Kidney (tissue), 14 donors: ENCODE results near the gene CTIF. TPM values are rescaled to one million over a fixed set of nuclear protein-coding genes. Genes with fewer than 3 reads are reported as not detected.

Source experiments
- DNase-seq, 5 donors: peaks; one replicate each; pipeline ENCODE4 v3.0.0-alpha.2; 2013 to 2020
- FAIRE-seq: peaks from 2 replicates; lab custom pipeline; 2012; peaks lifted over from hg19 to GRCh38; lab: Jason Lieb, UNC
- H3K27ac ChIP-seq, 2 donors: one replicate each; pipeline ENCODE4 v1.7.0; 2013; ENCODE audit warnings: low read depth in 2 of 2, low read length in 2 of 2, inconsistent platforms in 1 of 2
- H3K27me3 ChIP-seq: one replicate; pipeline ENCODE4 v1.7.1; 2013; ENCODE audit warnings: low read length, inconsistent platforms; ENCODE audit not compliant: control insufficient read depth, insufficient read depth
- H3K36me3 ChIP-seq, 3 donors: one replicate each; pipeline versions ENCODE4 v1.7.0 to v1.7.1; 2013; ENCODE audit warnings: low read length in 3 of 3, control low read depth in 1 of 3, inconsistent platforms in 1 of 3; ENCODE audit not compliant: insufficient read depth in 3 of 3, control insufficient read depth in 2 of 3
- H3K4me1 ChIP-seq, 3 donors: one replicate each; pipeline versions ENCODE4 v1.7.0 to v1.7.1; 2013; ENCODE audit warnings: low read length in 3 of 3, inconsistent platforms in 1 of 3, low read depth in 1 of 3; ENCODE audit not compliant: control insufficient read depth in 2 of 3, insufficient read depth in 2 of 3
- H3K4me3 ChIP-seq, 3 donors: one replicate each; pipeline versions ENCODE4 v1.7.0 to v1.8.1; 2013; ENCODE audit warnings: low read length in 3 of 3, control low read depth in 1 of 3, inconsistent platforms in 1 of 3
- H3K9ac ChIP-seq, 3 donors: one replicate each; pipeline versions ENCODE4 v1.7.0 to v1.7.1; 2013; ENCODE audit warnings: low read length in 3 of 3, control low read depth in 1 of 3, inconsistent platforms in 1 of 3
- H3K9me3 ChIP-seq, 3 donors: one replicate each; pipeline versions ENCODE4 v1.7.0 to v1.7.1; 2013; ENCODE audit warnings: low read length in 3 of 3, control low read depth in 1 of 3, inconsistent platforms in 1 of 3; ENCODE audit not compliant: control insufficient read depth in 2 of 3, insufficient read depth in 1 of 3
- intact Hi-C: fragments of 100-400 bp; cut with DNase I; formaldehyde crosslinking; loops from one replicate; pipeline ENCODE4 v1.11.1; 2022
- polyA plus RNA-seq: library from polyadenylated mRNA; stranded (reverse); fragments of 350-450 nt; fragmentation: Illumina TruSeq; extraction: RNeasy Lipid Tissue Mini Kit (QIAGEN cat#74804); gene quantifications from one replicate; pipeline ENCODE4 v1.2.3, GENCODE V29; 2014; ENCODE audit warnings: low read depth, low replicate concordance; ENCODE audit not compliant: insufficient read depth
- total RNA-seq: library from RNA; stranded (reverse); fragmentation: NEBNext Ultra II Directional; extraction: Animal tissue kit (Norgen Biotek cat#: 25700); gene quantifications from one replicate; pipeline ENCODE4 v1.2.1, GENCODE V29; 2021
- TF ChIP-seq, protein P1 (sequence below): IDR thresholded peaks from 3 replicates; pipeline ENCODE4 v1.5.1; 2012; ENCODE audit warnings: mild to moderate bottlenecking, moderate library complexity, borderline replicate concordance; ENCODE audit not compliant: insufficient read depth; ENCODE audit errors: extremely low read depth
- donor health status: control.
- donor health status: control.
- donor health status: control.
- donor health status: control.
- donor health status: control.
- donor health status: DM: yes; HTN: yes; CAD: no.
- donor health status: Normal renal cell carcinoma (clear cell type).

The CTIF gene
- total and polyA plus RNA-seq, 2 donors from 2014 or later = 37.3 to 41.9 TPM

DNA sequence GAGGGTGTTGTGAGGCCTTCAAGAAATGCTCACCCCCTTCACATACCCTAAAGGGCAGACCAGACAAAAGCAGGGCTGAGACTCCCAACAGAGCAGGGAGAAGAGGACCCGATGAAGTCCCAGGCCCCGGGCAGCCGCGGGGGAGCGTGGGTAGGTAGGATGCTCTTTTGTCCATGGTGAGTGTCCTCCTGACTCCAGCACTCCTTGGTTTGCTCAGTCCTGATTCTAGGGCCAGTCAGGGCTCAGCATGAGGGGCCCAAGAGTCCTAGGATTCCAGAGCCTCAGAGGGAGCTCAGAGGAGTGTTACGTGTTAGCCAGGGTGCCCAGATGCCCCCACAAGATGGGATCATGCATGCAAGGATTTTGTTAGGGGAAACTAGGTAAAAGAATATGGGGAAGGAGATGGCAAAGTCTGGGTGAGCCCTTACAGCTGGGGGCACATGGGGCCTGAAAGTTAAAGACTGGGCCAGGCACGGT, 347.1 kb downstream of the CTIF start:
- no peaks in the 10 kb centered on the region for H3K36me3 ChIP-seq
- DNase-seq (peak in 1 of 5 donors; percentile 28), FAIRE-seq (no peak)
- H3K9me3 ChIP-seq = no peaks in the 10 kb centered on the region
- H3K4me1 ChIP-seq = peaks cover 2 to 20% (median 9%) of the 10 kb centered on the region in 3 donors
- no peaks in the 10 kb centered on the region for H3K27me3 ChIP-seq
- intact Hi-C loops = no loop called here
- no peak overlapping the region for H3K27ac ChIP-seq
- TF ChIP-seq, protein P1, sequence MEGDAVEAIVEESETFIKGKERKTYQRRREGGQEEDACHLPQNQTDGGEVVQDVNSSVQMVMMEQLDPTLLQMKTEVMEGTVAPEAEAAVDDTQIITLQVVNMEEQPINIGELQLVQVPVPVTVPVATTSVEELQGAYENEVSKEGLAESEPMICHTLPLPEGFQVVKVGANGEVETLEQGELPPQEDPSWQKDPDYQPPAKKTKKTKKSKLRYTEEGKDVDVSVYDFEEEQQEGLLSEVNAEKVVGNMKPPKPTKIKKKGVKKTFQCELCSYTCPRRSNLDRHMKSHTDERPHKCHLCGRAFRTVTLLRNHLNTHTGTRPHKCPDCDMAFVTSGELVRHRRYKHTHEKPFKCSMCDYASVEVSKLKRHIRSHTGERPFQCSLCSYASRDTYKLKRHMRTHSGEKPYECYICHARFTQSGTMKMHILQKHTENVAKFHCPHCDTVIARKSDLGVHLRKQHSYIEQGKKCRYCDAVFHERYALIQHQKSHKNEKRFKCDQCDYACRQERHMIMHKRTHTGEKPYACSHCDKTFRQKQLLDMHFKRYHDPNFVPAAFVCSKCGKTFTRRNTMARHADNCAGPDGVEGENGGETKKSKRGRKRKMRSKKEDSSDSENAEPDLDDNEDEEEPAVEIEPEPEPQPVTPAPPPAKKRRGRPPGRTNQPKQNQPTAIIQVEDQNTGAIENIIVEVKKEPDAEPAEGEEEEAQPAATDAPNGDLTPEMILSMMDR = no peak
- no peak overlapping the region for H3K4me3 ChIP-seq
- no peak overlapping the region for H3K9ac ChIP-seq

DNA sequence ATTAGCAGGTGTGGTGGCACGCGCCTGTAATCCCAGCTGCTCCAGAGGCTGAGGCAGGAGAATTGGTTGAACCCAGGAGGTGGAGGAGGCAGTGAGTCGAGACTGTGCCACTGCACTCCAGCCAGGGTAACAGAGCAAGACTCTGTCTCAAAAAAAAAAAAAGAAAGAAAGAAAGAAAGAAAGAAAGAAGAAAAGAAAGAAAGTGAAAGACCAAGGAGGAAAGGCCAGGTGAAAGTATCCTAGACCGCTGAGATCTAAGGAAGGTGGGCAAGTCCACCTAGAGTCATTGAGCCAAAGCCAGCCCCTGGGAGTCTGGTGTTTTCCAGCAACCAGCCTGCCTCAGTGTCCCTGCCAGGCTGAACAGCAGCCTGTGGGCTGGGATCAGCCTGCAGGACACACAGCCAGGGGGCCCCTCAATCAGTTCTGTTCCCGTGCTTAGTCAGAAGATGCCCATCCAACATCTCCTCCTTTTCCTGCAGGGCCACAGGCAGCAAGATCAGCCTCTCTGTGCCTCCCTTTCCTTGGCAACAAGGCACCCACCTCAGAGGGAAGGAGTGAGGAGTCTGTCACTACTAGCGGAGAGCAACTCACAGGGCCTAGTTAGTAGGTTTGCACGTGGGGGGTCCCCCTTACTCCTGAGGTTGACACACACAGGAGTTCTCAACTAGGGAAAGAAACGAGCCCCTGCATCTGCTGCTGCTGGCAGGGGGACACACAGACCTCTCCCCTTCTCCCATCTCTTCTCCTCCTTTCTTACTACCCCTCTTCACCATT, 347.9 kb downstream of the CTIF start:
- Histone ChIP-seq H3K27me3 (no peaks in the 10 kb centered on the region), H3K36me3 (no peaks in the 10 kb centered on the region), H3K9me3 (no peaks in the 10 kb centered on the region), H3K9ac (no peak overlapping the region), H3K4me3 (no peak overlapping the region), H3K4me1 (peaks cover 2 to 20% (median 9%) of the 10 kb centered on the region in 3 donors), H3K27ac (no peak overlapping the region)
- TF ChIP-seq, protein P1 = no peak
- DNase-seq = peak in 1 of 5 donors; percentile 30
- no peak for FAIRE-seq
- intact Hi-C loops = no loop called here

DNA sequence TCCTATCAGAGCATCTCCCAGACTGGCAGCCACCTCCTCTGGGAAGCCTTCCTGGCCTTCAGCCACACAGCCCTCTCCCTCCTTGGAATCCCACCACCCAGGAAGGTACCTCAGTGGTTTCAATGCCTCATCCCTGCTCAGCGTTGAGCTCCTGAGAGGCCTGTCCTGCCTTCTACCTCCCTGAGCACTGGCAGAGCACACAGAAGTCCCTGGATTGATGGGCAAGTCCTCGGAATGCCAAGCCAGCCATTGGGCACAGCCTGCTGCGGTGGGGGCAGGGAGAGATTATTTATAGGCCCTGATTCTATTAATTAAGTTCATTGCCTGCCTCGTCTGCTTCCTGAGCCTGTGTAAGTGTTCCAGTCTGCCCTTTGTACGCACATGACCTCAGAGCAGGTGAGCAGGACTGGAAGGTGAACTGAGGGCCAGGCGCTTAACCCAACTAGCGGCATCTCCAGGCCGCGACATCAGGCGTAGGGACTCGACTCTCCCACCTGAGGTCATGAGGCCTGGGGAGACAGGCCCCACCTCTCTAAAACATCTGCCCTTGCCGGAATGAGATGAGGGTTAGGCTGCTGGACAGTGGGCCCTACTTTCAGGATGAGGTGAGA, 348.6 kb downstream of the CTIF start:
- peak in 2 of 5 donors; percentile 32 to 40 for DNase-seq
- no peak overlapping the region for H3K9ac ChIP-seq
- no peak overlapping the region for H3K4me3 ChIP-seq
- no peak overlapping the region for H3K27ac ChIP-seq
- no peak for FAIRE-seq
- peaks cover 2 to 20% (median 9%) of the 10 kb centered on the region in 3 donors for H3K4me1 ChIP-seq
- H3K36me3 ChIP-seq = no peaks in the 10 kb centered on the region
- no peaks in the 10 kb centered on the region for H3K9me3 ChIP-seq
- intact Hi-C loops = no loop called here
- no peaks in the 10 kb centered on the region for H3K27me3 ChIP-seq
- TF ChIP-seq, protein P1 = no peak
